DMS53 (cell line): Measurements from ENCODE around the gene SLC43A3.
"Not testable (repeated sequence)": the region's sequence is repeated elsewhere in the genome, so short reads cannot be mapped to it uniquely, and the experiment has no call there.

Experiments used
- DNase-seq: peaks from one replicate; lab custom pipeline; 2025; lab: John Stamatoyannopoulos, UW

Gene SLC43A3

GRCh38 chr11:57379732-57380131 lies 47.2 kb downstream of the SLC43A3 start:
- no peak for DNase-seq

GRCh38 chr11:57378186-57378585 lies 48.7 kb downstream of the SLC43A3 start:
- no peak for DNase-seq

GRCh38 chr11:57377107-57377506 lies 49.8 kb downstream of the SLC43A3 start:
- no peak for DNase-seq

GRCh38 chr11:57376095-57377090 lies 50.5 kb downstream of the SLC43A3 start:
- no peak for DNase-seq

- DNase-seq = no peak
These were observed 51.4 kb downstream of the SLC43A3 start for GRCh38 chr11:57375490-57375889.

- DNase-seq = no peak
These were observed 52.0 kb downstream of the SLC43A3 start for GRCh38 chr11:57374966-57375365.

GRCh38 chr11:57373146-57373545 lies 53.8 kb downstream of the SLC43A3 start:
- DNase-seq = no peak

GRCh38 chr11:57370941-57371340 lies 56.0 kb downstream of the SLC43A3 start:
- no peak for DNase-seq

- DNase-seq = no peak
These were observed 56.7 kb downstream of the SLC43A3 start for GRCh38 chr11:57370251-57370650.

GRCh38 chr11:57368845-57369232 lies 58.1 kb downstream of the SLC43A3 start:
- no peak for DNase-seq

GRCh38 chr11:57368106-57368844 lies 58.6 kb downstream of the SLC43A3 start:
- peak; percentile 63 for DNase-seq

GRCh38 chr11:57364851-57365660 lies 61.9 kb downstream of the SLC43A3 start:
- no peak for DNase-seq

- no peak for DNase-seq
These were observed 63.5 kb downstream of the SLC43A3 start for GRCh38 chr11:57363131-57364080.

GRCh38 chr11:57361926-57362325 lies 65.0 kb downstream of the SLC43A3 start:
- DNase-seq = no peak

- not testable (repeated sequence) for DNase-seq
These were observed 65.5 kb downstream of the SLC43A3 start for GRCh38 chr11:57361420-57361819.

- DNase-seq = no peak
These were observed 65.9 kb downstream of the SLC43A3 start for GRCh38 chr11:57360991-57361390.

- DNase-seq = no peak
These were observed 66.8 kb downstream of the SLC43A3 start for GRCh38 chr11:57359896-57360690.

- no peak for DNase-seq
These were observed 67.5 kb downstream of the SLC43A3 start for GRCh38 chr11:57359396-57359795.

GRCh38 chr11:57358991-57359390 lies 67.9 kb downstream of the SLC43A3 start:
- no peak for DNase-seq

- no peak for DNase-seq
These were observed 68.4 kb downstream of the SLC43A3 start for GRCh38 chr11:57358543-57358961.
